ENCODE results near the gene NEDD4L. TPM values are rescaled to one million over a fixed set of nuclear protein-coding genes. Genes with fewer than 3 reads are reported as not detected.
A peak's percentile ranks its signal among the peaks of the same experiment; 100 is the strongest.
"Not testable (repeated sequence)": the region's sequence is repeated elsewhere in the genome, so short reads cannot be mapped to it uniquely, and the experiment has no call there.

The NEDD4L gene
- 8.6 and 10.9 TPM in 2 replicates for total RNA-seq (2014; rRNA removed; shearing (Covaris generic))

- peak; percentile 72 for DNase-seq (ENCODE audit: low read depth)
Measured at GRCh38 chr18:58043491-58044369, at the start of gene NEDD4L. Gene NEDD4L (plus strand): TSS chr18:58044226. CDS start chr18:58044661, 435 bp downstream.

DNA sequence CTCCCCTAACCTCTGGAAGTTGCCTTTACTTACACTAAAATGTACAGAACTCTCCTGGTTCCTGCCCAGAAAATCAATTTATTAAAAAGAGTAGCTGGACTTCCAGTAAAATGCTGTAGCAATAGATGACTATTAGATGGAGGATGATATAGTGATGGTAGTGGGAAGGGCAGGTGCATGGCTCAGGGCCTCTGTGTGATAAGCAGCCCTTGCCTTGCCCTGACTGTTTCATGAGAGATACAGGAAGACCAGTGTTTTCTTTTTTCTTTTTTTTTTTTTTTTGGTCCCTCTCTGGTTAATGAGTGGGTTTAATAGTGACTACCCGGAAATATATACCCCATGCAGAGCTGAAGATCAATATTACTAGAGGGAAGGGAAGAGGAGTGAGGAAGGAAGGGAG lies 48.7 kb upstream of the NEDD4L start:
- DNase-seq (ENCODE audit: low read depth): no peak

GRCh38 chr18:57996894-57997293 lies 47.1 kb upstream of the NEDD4L start:
- DNase-seq (ENCODE audit: low read depth): not testable (repeated sequence)

DNA sequence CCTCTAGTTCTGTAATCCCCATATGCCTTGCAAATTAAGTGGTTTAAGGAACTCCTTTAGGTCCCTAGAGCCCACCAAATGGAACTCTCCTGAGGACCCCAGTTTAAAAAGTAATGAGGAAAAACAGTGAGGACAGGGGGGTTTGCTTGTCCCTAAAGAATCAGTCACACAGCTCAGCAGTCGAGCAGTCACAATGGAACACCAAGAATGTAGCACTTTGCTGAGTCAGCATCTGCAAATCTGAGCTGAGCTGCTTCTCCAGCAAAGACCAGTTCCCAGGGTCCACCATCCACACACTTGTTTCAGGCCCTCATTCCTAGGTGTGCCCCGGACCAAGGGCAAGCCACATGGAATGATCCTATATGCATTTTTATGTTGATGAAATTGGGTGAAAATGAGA lies 46.2 kb upstream of the NEDD4L start:
- no peak for DNase-seq (ENCODE audit: low read depth)

- no peak for DNase-seq (ENCODE audit: low read depth)
Measured at GRCh38 chr18:57998461-57998860, 45.6 kb upstream of the NEDD4L start.

DNA sequence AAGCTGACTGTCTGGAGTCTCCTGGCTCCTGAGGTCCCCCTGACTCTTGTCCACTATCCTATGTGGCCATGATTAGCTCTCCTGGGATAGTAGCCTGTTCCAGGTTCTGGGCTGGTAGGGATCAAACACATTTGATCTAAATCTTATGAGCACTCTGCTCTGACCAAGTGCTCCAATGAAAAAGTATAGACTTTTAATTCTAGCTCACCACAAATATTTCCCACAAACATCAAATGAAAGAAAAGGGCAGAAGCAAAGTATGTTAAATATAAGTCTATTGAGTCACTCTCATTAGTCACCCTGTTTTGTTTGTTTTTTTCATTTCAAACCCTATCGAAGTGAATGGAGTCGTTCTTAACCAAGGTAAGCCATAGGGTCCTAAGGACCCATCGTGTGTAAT lies 39.7 kb upstream of the NEDD4L start:
- DNase-seq (ENCODE audit: low read depth): peak; percentile 75

DNA sequence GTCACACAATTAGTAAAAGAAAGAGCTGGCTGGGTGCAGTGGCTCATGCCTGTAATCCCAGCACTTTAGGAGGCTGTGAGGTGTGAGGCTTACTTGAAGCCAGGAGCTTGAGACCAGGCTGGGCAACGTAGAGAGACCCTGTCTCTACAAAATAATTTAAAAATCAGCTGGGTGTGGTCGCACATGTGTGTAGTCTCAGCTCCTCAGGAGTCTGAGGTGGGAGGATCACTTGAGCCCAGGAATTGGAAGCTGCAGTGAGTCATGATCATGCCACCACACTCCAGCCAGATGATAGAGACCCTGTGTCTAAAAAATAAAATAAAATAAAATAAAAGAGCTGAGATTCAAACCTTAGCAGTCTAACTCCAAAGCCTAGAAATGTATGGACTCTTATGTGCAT lies 39.0 kb upstream of the NEDD4L start:
- peak; percentile 60 for DNase-seq (ENCODE audit: low read depth)

DNA sequence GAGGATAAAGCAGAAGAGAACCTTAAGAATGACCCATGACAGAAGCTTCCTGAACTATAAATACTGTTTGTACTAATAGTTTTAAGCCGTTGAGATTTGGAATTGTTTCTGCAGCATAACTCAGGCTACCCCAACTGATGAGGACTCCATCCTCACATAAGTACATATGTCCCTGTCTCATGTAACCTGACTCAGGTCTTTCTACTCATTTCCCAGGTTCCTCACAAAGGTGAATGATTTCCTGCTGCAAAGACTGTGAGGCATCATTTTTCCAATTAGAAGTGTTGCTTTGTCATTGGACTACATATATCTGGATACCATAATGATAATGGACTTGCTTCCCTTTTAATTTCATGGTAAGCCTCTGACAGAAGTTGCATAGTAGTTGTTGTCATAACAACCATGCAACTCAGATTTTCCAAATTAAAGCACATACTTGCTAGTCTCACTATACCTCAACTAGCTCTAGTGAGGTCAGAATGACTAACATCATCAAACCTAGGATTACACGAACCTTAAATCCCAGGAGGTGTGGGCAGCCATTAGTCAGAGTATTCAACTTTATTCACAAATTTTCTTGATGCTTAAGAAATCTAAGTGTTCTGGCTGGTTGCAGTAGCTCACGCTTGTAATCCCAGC lies 38.0 kb upstream of the NEDD4L start:
- peak; percentile 57 for DNase-seq (ENCODE audit: low read depth)

GRCh38 chr18:58009166-58009565 lies 34.9 kb upstream of the NEDD4L start:
- DNase-seq (ENCODE audit: low read depth): no peak

DNA sequence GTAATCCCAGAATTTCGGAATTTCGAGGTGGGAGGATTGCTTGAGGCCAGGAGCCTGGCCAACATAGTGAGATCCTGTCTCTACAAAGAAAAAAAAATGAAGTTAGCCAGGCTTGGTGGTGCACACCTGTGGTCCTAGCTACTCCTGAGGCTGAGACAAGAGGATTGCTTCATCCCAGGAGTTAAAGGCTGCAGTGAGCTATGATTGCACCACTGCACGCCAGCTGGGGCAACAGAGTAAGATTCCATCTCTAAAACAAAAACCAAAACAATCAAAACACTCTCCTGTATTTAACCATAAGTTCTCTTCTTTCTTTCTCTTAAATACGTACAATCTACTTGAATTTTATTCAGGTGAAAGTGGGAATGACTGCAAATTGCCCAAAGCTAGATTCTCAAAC lies 33.8 kb upstream of the NEDD4L start:
- DNase-seq (ENCODE audit: low read depth): no peak

GRCh38 chr18:58012356-58012755 lies 31.7 kb upstream of the NEDD4L start:
- DNase-seq (ENCODE audit: low read depth): no peak

GRCh38 chr18:58013241-58014211 lies 30.5 kb upstream of the NEDD4L start:
- DNase-seq (ENCODE audit: low read depth): no peak

DNA sequence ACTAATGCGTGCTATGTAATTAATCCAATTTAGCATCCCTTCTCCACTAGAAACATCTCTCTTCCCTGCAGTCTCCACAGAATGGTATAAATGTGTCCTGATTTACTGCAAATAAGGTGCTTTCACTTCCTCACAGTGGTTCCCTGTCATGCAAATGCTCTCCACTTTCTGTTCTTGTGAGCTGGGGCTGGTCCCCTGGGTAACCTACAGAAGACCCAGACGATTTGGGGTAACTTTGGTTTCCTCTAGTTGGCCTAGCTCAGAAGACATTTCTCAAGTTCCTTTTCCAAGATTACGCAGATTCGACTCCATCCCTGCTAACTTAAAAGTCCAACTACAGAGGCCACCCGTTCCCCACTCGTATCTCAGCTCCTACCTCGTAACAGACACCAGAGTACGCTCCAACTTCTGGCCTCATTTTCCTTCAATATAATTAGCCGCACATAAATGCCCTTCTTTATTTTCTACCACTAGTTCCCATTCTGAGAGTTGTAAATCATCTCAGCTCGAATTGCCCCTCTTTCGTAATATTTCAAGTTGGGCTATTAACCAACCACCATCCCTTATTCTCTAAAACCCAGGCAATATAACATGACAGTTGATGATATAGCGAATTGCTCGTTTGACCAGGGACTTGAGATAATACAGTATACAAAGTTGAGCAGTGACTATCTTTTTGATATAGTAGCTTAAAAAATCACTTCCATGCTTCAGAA lies 28.8 kb upstream of the NEDD4L start:
- no peak for DNase-seq (ENCODE audit: low read depth)

GRCh38 chr18:58017267-58017666 lies 26.8 kb upstream of the NEDD4L start:
- no peak for DNase-seq (ENCODE audit: low read depth)

DNA sequence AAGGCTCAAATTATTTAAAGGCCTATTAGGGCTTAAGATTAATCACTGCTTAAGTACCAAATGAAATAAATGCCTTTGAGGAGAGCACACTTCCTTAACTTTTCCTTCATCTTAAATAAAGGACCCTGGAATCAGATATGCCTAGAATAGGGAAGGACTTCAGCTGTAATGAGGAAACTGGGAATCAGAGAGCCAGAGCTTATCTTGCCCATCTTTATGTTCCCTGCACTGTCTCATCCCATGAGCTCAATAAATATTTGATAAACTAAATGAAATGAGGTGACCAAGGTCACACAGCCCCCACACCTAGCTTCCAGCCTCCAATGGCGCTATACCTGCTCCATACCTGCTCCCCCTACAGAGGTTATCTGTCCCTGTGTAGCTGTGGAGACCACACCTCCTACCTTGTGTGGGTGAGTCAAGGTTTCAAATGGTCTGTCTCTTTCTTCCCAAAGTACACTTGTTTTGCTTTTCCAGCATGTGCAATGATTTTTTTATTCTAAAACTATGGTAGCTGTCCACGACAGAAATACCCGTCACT lies 23.4 kb upstream of the NEDD4L start:
- no peak for DNase-seq (ENCODE audit: low read depth)

- DNase-seq (ENCODE audit: low read depth): no peak
Measured at GRCh38 chr18:58021504-58021903, 22.5 kb upstream of the NEDD4L start.

DNA sequence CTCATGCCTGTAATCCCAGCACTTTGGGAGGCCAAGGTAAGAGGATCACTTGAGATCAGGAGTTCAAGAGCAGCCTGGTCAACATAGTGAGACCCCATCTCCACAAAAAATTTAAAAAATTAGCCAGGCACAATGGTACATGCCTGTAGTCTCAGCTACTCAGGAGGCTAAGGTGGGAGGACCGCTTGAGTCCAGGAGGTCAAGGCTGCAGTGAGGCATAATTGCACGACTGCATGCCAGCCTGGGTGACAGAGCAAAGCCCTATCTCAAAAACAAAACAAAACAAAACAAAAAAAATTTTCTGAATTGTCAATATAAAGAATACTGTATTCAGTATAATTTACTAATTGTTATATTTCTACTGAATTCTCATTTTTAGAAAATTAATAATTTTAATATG lies 20.9 kb upstream of the NEDD4L start:
- no peak for DNase-seq (ENCODE audit: low read depth)

GRCh38 chr18:58024139-58024538 lies 19.9 kb upstream of the NEDD4L start:
- DNase-seq (ENCODE audit: low read depth): no peak

DNA sequence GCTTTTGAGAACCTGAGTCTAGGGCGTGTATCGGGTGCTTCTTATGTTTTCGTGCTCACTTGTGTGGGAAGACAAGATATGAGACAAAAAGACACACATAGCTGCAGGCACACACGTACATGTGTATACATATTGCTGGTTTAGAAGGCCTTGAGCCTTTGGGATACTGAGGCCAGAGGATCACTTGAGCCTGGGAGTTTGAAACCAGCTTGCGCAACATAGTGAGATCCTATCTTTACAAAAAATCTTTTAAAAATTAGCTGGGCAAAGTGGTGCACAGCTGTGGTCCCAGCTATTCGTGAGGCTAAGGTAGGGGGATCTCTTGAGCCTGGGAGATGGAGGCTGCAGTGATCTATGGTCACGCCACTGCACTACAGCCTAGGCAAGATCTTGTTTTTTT lies 18.8 kb upstream of the NEDD4L start:
- DNase-seq (ENCODE audit: low read depth): no peak

- DNase-seq (ENCODE audit: low read depth): peak; percentile 36
Measured at GRCh38 chr18:58025733-58026132, 18.3 kb upstream of the NEDD4L start.

DNA sequence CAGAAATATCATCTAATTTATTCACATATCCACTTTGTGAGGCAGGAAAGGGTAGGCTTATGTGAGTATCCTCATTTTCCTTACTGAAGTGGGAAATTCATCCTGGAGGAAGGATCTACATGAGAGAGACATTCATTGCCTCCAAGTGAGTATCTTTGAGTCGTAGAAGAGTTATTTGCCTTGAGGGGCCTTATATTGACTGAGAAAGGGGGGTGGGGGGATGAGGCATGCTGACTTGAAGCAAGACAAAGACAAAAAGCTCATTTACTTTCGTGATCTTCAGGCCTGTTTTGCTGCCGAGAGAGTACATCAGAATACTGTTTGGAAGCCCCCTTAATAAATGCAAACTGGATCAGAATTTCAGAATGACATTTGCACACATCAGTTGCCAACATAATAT lies 17.6 kb upstream of the NEDD4L start:
- no peak for DNase-seq (ENCODE audit: low read depth)
